ENCODE data around the gene LRRC4. TPM values are rescaled to one million over a fixed set of nuclear protein-coding genes. Genes with fewer than 3 reads are reported as not detected.

LRRC4 gene
- total RNA-seq, 2 donors from 2014 or later: 1.5 TPM

DNA sequence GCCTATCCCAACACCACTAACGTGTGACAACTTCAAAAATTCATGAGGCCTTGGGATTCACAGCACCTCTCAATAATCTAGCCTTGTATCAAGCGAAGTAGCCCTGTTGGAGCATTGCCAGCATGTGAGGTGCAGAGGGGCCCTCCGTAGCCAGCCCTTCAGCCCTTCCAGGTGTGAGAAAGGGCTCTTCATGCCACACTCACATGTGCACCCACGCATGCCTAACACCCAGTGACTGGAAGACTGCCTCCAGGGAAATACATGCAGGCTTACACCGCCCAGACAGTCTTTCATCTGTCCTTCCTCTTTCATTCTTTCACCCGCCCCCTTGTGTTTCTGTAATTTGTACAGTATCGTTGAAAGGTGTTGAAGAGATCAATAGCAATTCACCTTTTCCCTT, 26.1 kb downstream of the LRRC4 start:
- peaks cover 39% of the 10 kb centered on the region for H3K36me3 ChIP-seq (ENCODE audit: control insufficient read depth, insufficient read depth, low read length)
- H3K27me3 ChIP-seq (ENCODE audit: control insufficient read depth, insufficient read depth, low read length, poor library complexity, severe bottlenecking): no peaks in the 10 kb centered on the region
- Mint-ChIP-seq H3K27ac (no peak overlapping the region), H3K9me3 (no peaks in the 10 kb centered on the region), H3K27me3 (ENCODE audit: insufficient read depth) (no peaks in the 10 kb centered on the region), H3K4me3 (no peak overlapping the region), H3K4me1 (peaks cover 1% of the 10 kb centered on the region), H3K36me3 (ENCODE audit: low read depth) (peaks cover 14% of the 10 kb centered on the region)
- H3K9ac ChIP-seq (ENCODE audit: extremely low read depth, low read length, poor library complexity, severe bottlenecking): no peak overlapping the region
- DNase-seq: no peak
- 94 to 95% methylated on average over 3 to 7 of the region's 7 CpGs for WGBS, 2 experiments (ENCODE audit: insufficient coverage in 1 of 2, insufficient read length in 1 of 2)
- H3K27ac ChIP-seq (ENCODE audit: low read depth, low read length): no peak overlapping the region
- H3K4me3 ChIP-seq (ENCODE audit: low read length): no peak overlapping the region
- TF ChIP-seq, protein P1, sequence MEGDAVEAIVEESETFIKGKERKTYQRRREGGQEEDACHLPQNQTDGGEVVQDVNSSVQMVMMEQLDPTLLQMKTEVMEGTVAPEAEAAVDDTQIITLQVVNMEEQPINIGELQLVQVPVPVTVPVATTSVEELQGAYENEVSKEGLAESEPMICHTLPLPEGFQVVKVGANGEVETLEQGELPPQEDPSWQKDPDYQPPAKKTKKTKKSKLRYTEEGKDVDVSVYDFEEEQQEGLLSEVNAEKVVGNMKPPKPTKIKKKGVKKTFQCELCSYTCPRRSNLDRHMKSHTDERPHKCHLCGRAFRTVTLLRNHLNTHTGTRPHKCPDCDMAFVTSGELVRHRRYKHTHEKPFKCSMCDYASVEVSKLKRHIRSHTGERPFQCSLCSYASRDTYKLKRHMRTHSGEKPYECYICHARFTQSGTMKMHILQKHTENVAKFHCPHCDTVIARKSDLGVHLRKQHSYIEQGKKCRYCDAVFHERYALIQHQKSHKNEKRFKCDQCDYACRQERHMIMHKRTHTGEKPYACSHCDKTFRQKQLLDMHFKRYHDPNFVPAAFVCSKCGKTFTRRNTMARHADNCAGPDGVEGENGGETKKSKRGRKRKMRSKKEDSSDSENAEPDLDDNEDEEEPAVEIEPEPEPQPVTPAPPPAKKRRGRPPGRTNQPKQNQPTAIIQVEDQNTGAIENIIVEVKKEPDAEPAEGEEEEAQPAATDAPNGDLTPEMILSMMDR (conservative IDR thresholded peaks at IDR 0.05): no peak
- no peaks in the 10 kb centered on the region for H3K9me3 ChIP-seq (ENCODE audit: control insufficient read depth, low read length)
- H3K4me1 ChIP-seq (ENCODE audit: control insufficient read depth, insufficient read depth, low read length): no peaks in the 10 kb centered on the region

DNA sequence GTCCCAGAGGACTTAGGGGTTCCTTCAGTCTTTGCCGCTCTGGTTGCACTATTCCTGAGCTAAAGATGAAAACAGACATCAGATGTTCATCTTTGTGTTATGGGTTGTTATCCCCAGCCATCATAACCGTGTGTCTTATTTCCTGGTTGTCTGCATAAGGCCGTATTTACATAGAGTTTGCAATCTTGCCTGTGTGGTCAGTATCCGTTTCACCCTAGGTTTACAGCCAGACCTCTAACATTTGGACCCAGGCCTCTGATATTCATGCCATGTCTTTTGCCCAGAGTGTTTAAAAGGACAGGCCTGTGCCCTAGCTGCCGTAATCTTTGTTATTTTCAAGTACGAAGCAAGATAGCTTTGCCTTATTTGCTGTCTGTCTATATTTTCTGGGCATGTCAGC, 26.6 kb downstream of the LRRC4 start:
- no peaks in the 10 kb centered on the region for H3K27me3 Mint-ChIP-seq (ENCODE audit: insufficient read depth)
- TF ChIP-seq, protein P1 (conservative IDR thresholded peaks at IDR 0.05): no peak
- H3K9me3 ChIP-seq (ENCODE audit: control insufficient read depth, low read length): no peaks in the 10 kb centered on the region
- H3K9ac ChIP-seq (ENCODE audit: extremely low read depth, low read length, poor library complexity, severe bottlenecking): no peak overlapping the region
- peaks cover 1% of the 10 kb centered on the region for H3K4me1 Mint-ChIP-seq
- no peaks in the 10 kb centered on the region for H3K4me1 ChIP-seq (ENCODE audit: control insufficient read depth, insufficient read depth, low read length)
- H3K4me3 Mint-ChIP-seq: no peak overlapping the region
- no peak overlapping the region for H3K27ac ChIP-seq (ENCODE audit: low read depth, low read length)
- no peak for DNase-seq
- no peaks in the 10 kb centered on the region for H3K9me3 Mint-ChIP-seq
- peaks cover 40% of the 10 kb centered on the region for H3K36me3 ChIP-seq (ENCODE audit: control insufficient read depth, insufficient read depth, low read length)
- H3K4me3 ChIP-seq (ENCODE audit: low read length): no peak overlapping the region
- H3K36me3 Mint-ChIP-seq (ENCODE audit: low read depth): peaks cover 17% of the 10 kb centered on the region
- WGBS, 2 experiments (ENCODE audit: insufficient coverage in 1 of 2, insufficient read length in 1 of 2): 94 to 100% methylated on average over 4 to 6 of the region's 6 CpGs
- H3K27ac Mint-ChIP-seq: peak overlapping the region; percentile 13
- H3K27me3 ChIP-seq (ENCODE audit: control insufficient read depth, insufficient read depth, low read length, poor library complexity, severe bottlenecking): no peaks in the 10 kb centered on the region

DNA sequence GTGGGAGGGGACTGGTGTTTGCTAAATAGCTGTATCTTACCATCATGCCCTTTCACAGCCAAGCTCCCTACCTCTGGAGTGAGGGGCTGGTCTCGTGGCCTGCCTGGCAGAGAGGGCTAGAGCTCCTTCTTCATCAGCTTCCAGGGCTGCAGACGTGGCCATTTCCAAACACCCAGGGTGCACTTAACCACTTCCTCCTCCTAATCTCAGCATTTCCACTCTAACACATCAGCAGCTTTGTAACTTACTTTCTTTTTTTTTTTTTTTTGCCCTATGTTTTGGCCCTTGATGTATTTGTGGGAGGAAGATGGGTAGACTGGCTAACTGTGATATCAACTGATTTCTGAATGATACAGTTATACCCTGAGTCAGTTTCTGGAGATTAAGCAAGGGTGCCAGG, 27.4 kb downstream of the LRRC4 start:
- Histone ChIP-seq H3K4me1 (ENCODE audit: control insufficient read depth, insufficient read depth, low read length) (no peaks in the 10 kb centered on the region), H3K27ac (ENCODE audit: low read depth, low read length) (no peak overlapping the region), H3K36me3 (ENCODE audit: control insufficient read depth, insufficient read depth, low read length) (peaks cover 44% of the 10 kb centered on the region), H3K27me3 (ENCODE audit: control insufficient read depth, insufficient read depth, low read length, poor library complexity, severe bottlenecking) (no peaks in the 10 kb centered on the region), H3K9ac (ENCODE audit: extremely low read depth, low read length, poor library complexity, severe bottlenecking) (no peak overlapping the region), H3K9me3 (ENCODE audit: control insufficient read depth, low read length) (no peaks in the 10 kb centered on the region), H3K4me3 (ENCODE audit: low read length) (no peak overlapping the region)
- Mint-ChIP-seq H3K4me3 (no peak overlapping the region), H3K27me3 (ENCODE audit: insufficient read depth) (no peaks in the 10 kb centered on the region), H3K4me1 (peaks cover 1% of the 10 kb centered on the region), H3K27ac (no peak overlapping the region), H3K9me3 (no peaks in the 10 kb centered on the region), H3K36me3 (ENCODE audit: low read depth) (peaks cover 17% of the 10 kb centered on the region)
- WGBS, 2 experiments (ENCODE audit: insufficient coverage in 1 of 2, insufficient read length in 1 of 2): 83 to 89% methylated on average over 2 of the region's 2 CpGs
- TF ChIP-seq, protein P1 (conservative IDR thresholded peaks at IDR 0.05): no peak
- DNase-seq: no peak
